GM21515 (cell line): Measurements from ENCODE around the gene MAD2L2.
A peak's percentile ranks its signal among the peaks of the same experiment; 100 is the strongest.

Source experiments
- ATAC-seq: cut with Tn5 transposase; IDR thresholded peaks from one replicate; pipeline ENCODE4 v1.9.1; 2021; ENCODE audit not compliant: unreplicated experiment

The MAD2L2 gene

GRCh38 chr1:11684070-11684469 is 3.1 kb upstream of the MAD2L2 start:
- no peak for ATAC-seq

GRCh38 chr1:11682799-11683198 is 1.9 kb upstream of the MAD2L2 start:
- ATAC-seq, result no peak

- no peak for ATAC-seq
Measured at GRCh38 chr1:11682287-11682771, 1.4 kb upstream of the MAD2L2 start.

- peak; percentile 14 for ATAC-seq
Measured at GRCh38 chr1:11680270-11681070, 478 bp downstream of the MAD2L2 start.

GRCh38 chr1:11678442-11678841 is 2.5 kb downstream of the MAD2L2 start:
- no peak for ATAC-seq

- no peak for ATAC-seq
Measured at GRCh38 chr1:11676386-11677103, 4.4 kb downstream of the MAD2L2 start.

- ATAC-seq, result no peak
Measured at GRCh38 chr1:11675325-11675724, 5.6 kb downstream of the MAD2L2 start.

GRCh38 chr1:11674488-11674887 is 6.5 kb downstream of the MAD2L2 start:
- ATAC-seq, result no peak

- ATAC-seq, result no peak
Measured at GRCh38 chr1:11673089-11673769, 7.7 kb downstream of the MAD2L2 start.

GRCh38 chr1:11671544-11672286 is 9.2 kb downstream of the MAD2L2 start:
- no peak for ATAC-seq

- no peak for ATAC-seq
Measured at GRCh38 chr1:11671205-11671543, 9.8 kb downstream of the MAD2L2 start.

GRCh38 chr1:11670747-11671146 is 10.2 kb downstream of the MAD2L2 start:
- ATAC-seq, result no peak

GRCh38 chr1:11668516-11668915 is 12.4 kb downstream of the MAD2L2 start:
- ATAC-seq, result no peak

GRCh38 chr1:11664336-11665065 is 16.4 kb downstream of the MAD2L2 start:
- peak; percentile 49 for ATAC-seq

GRCh38 chr1:11661103-11661502 is 19.8 kb downstream of the MAD2L2 start:
- ATAC-seq, result no peak

GRCh38 chr1:11659748-11660147 is 21.2 kb downstream of the MAD2L2 start:
- ATAC-seq, result no peak

- ATAC-seq, result no peak
Measured at GRCh38 chr1:11658542-11658941, 22.4 kb downstream of the MAD2L2 start.

- no peak for ATAC-seq
Measured at GRCh38 chr1:11657654-11658053, 23.3 kb downstream of the MAD2L2 start.

- ATAC-seq, result no peak
Measured at GRCh38 chr1:11654939-11655808, 25.8 kb downstream of the MAD2L2 start.
